H54 (cell line): Measurements from ENCODE around the gene ISX.
"Not testable (repeated sequence)": the region's sequence is repeated elsewhere in the genome, so short reads cannot be mapped to it uniquely, and the experiment has no call there.

Experiments
- DNase-seq: peaks from one replicate; pipeline ENCODE4 v3.0.0; 2011; ENCODE audit warnings: low spot score, mixed read lengths; ENCODE audit not compliant: insufficient read length
- FAIRE-seq: peaks from 3 replicates; lab custom pipeline; 2011; peaks lifted over from hg19 to GRCh38; lab: Jason Lieb, UNC
- POLR2A ChIP-seq: IDR thresholded peaks from 2 replicates; pipeline ENCODE4 v1.6.1; 2011; ENCODE audit warnings: low read depth, mild to moderate bottlenecking, low read length

Gene ISX

GRCh38 chr22:35043934-35044319, 22.0 kb upstream of the ISX start:
- DNase-seq (no peak), FAIRE-seq (no peak)
- no peak for TF ChIP-seq POLR2A

- no peak for TF ChIP-seq POLR2A
- DNase-seq = peak; percentile 22
- no peak for FAIRE-seq
Measured at GRCh38 chr22:35044607-35045390, 21.2 kb upstream of the ISX start.

- no peak for FAIRE-seq
- DNase-seq = no peak
- no peak for TF ChIP-seq POLR2A
Measured at GRCh38 chr22:35045451-35045850, 20.5 kb upstream of the ISX start.

GRCh38 chr22:35046744-35047462, 19.1 kb upstream of the ISX start:
- FAIRE-seq = no peak
- no peak for TF ChIP-seq POLR2A
- DNase-seq = no peak

GRCh38 chr22:35050038-35050437, 15.9 kb upstream of the ISX start:
- not testable (repeated sequence) for FAIRE-seq, DNase-seq

GRCh38 chr22:35051013-35051535, 14.9 kb upstream of the ISX start:
- DNase-seq = no peak
- no peak for TF ChIP-seq POLR2A
- no peak for FAIRE-seq

- FAIRE-seq = no peak
- no peak for TF ChIP-seq POLR2A
- no peak for DNase-seq
Measured at GRCh38 chr22:35051791-35052190, 14.2 kb upstream of the ISX start.

GRCh38 chr22:35053060-35053835, 12.7 kb upstream of the ISX start:
- FAIRE-seq (no peak), DNase-seq (no peak)
- TF ChIP-seq POLR2A = no peak

- DNase-seq (no peak), FAIRE-seq (no peak)
- no peak for TF ChIP-seq POLR2A
Measured at GRCh38 chr22:35054064-35054463, 11.9 kb upstream of the ISX start.

- FAIRE-seq (no peak), DNase-seq (no peak)
- TF ChIP-seq POLR2A = no peak
Measured at GRCh38 chr22:35056486-35056885, 9.5 kb upstream of the ISX start.

GRCh38 chr22:35057155-35057554, 8.8 kb upstream of the ISX start:
- TF ChIP-seq POLR2A = no peak
- DNase-seq (no peak), FAIRE-seq (no peak)

- no peak for DNase-seq
- FAIRE-seq = no peak
- no peak for TF ChIP-seq POLR2A
Measured at GRCh38 chr22:35059632-35060031, 6.3 kb upstream of the ISX start.

- DNase-seq (peak; percentile 44), FAIRE-seq (peak; percentile 84)
- no peak for TF ChIP-seq POLR2A
Measured at GRCh38 chr22:35064664-35065063, 1.3 kb upstream of the ISX start.

- DNase-seq (no peak), FAIRE-seq (no peak)
- no peak for TF ChIP-seq POLR2A
Measured at GRCh38 chr22:35065183-35065582, 775 bp upstream of the ISX start.

- no peak for FAIRE-seq
- DNase-seq = no peak
- TF ChIP-seq POLR2A = no peak
Measured at GRCh38 chr22:35066768-35067167, 810 bp downstream of the ISX start.
